ENCODE measurements around the gene RGL2.
"Not testable (repeated sequence)": the region's sequence is repeated elsewhere in the genome, so short reads cannot be mapped to it uniquely, and the experiment has no call there.

DNA sequence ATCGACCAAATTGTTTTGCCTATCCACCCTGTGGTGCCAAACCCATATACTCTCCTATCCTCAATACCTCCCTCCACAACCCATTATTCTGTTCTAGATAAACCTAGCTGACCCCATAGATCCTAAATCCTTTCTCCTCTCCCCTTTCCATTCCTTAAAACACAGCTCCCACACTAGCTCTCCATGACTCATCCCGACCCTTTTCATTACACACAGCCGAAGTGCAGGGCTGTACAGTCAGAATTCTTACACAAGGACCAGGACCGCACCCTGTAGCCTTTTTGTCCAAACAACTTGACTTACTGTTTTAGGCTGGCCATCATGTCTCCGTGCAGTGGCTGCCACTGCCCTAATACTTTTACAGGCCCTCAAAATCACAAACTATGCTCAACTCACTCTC lies 48.2 kb upstream of the RGL2 start:
- TF ChIP-seq, protein P1, sequence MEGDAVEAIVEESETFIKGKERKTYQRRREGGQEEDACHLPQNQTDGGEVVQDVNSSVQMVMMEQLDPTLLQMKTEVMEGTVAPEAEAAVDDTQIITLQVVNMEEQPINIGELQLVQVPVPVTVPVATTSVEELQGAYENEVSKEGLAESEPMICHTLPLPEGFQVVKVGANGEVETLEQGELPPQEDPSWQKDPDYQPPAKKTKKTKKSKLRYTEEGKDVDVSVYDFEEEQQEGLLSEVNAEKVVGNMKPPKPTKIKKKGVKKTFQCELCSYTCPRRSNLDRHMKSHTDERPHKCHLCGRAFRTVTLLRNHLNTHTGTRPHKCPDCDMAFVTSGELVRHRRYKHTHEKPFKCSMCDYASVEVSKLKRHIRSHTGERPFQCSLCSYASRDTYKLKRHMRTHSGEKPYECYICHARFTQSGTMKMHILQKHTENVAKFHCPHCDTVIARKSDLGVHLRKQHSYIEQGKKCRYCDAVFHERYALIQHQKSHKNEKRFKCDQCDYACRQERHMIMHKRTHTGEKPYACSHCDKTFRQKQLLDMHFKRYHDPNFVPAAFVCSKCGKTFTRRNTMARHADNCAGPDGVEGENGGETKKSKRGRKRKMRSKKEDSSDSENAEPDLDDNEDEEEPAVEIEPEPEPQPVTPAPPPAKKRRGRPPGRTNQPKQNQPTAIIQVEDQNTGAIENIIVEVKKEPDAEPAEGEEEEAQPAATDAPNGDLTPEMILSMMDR (IDR thresholded peaks at IDR 0.05) = not testable (repeated sequence)
- not testable (repeated sequence) for TF ChIP-seq EZH2 (IDR thresholded peaks at IDR 0.05; ENCODE audit: borderline replicate concordance, insufficient read depth, low read depth, low read length, poor library complexity, severe bottlenecking)

Data from B cell (primary cell).